WTC11 (cell line): ENCODE results near the gene ZCWPW2.

Experiments
- CREM ChIP-seq: sonication (generic); formaldehyde crosslinking; IDR thresholded peaks from 2 replicates; pipeline ENCODE4 v1.8.1; 2022; ENCODE audit warnings: mild to moderate bottlenecking, missing genetic modification reagents, moderate library complexity
- CTCF ChIP-seq: fragments of 200-600 bp; IDR thresholded peaks from 2 replicates; pipeline ENCODE4 v1.8.0; 2022; ENCODE audit warnings: antibody characterized with exemption
- E2F4 ChIP-seq: sonication (generic); formaldehyde crosslinking; IDR thresholded peaks from 2 replicates; pipeline ENCODE4 v1.8.1; 2022; ENCODE audit warnings: low read depth, mild to moderate bottlenecking, moderate library complexity, missing genetic modification reagents, borderline replicate concordance
- ELF4 ChIP-seq: sonication (generic); formaldehyde crosslinking; IDR thresholded peaks from 2 replicates; pipeline ENCODE4 v1.8.1; 2022; ENCODE audit warnings: low read depth, mild to moderate bottlenecking, moderate library complexity, missing genetic modification reagents
- JUN ChIP-seq: sonication (generic); formaldehyde crosslinking; IDR thresholded peaks from 2 replicates; pipeline ENCODE4 v1.8.0; 2023; ENCODE audit warnings: mild to moderate bottlenecking, missing genetic modification reagents
- NFYB ChIP-seq: sonication (generic); formaldehyde crosslinking; conservative IDR thresholded peaks from 2 replicates; pipeline ENCODE4 v1.8.0; 2022; ENCODE audit warnings: low read depth, missing genetic modification reagents
- SP1 ChIP-seq: sonication (generic); formaldehyde crosslinking; conservative IDR thresholded peaks from 2 replicates; pipeline ENCODE4 v1.8.1; 2022; ENCODE audit warnings: missing genetic modification reagents
- ZNF423 ChIP-seq: fragments of 250-450 bp; sonication (Bioruptor Pico); IDR thresholded peaks from 2 replicates; pipeline ENCODE4 v2.1.2; 2022; ENCODE audit warnings: mild to moderate bottlenecking, moderate library complexity
- ZNF671 ChIP-seq: fragments of 250-450 bp; sonication (Bioruptor Pico); IDR thresholded peaks from 2 replicates; pipeline ENCODE4 v1.8.0; 2021; ENCODE audit warnings: mild to moderate bottlenecking
- ZSCAN18 ChIP-seq: fragments of 250-450 bp; sonication (Bioruptor Pico); IDR thresholded peaks from 2 replicates; pipeline ENCODE4 v2.1.2; 2022; ENCODE audit warnings: mild to moderate bottlenecking, moderate library complexity
- TF ChIP-seq, protein P1 (sequence below): sonication (generic); formaldehyde crosslinking; IDR thresholded peaks from 2 replicates; pipeline ENCODE4 v1.8.1; 2023; ENCODE audit warnings: mild to moderate bottlenecking, missing genetic modification reagents
- TF ChIP-seq, protein P2 (sequence below): sonication (generic); formaldehyde crosslinking; conservative IDR thresholded peaks from 2 replicates; pipeline ENCODE4 v1.8.1; 2022; ENCODE audit warnings: mild to moderate bottlenecking, missing genetic modification reagents
- TF ChIP-seq, protein P3 (sequence below): sonication (generic); formaldehyde crosslinking; IDR thresholded peaks from 2 replicates; pipeline ENCODE4 v1.8.0; 2022; ENCODE audit warnings: mild to moderate bottlenecking, missing genetic modification reagents

DNA sequence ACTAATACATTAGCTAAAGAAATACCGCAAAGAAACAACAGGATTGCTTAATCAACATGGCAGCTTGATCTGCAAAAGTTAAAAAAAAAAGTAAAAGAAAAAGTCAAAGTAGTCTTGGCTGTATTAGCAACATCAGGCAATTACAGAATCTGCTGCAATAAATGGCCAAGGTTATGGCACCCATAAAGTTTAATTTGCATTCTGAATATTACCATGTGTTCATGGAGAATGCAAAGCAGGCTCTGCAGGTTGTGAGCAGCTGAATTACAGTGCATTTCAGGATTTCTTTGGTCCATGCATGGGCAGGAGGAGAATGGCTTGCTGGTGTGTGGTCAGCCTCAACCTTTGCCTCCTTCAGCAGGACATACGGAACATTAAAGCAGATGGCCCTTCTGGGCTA lies 199.2 kb downstream of the ZCWPW2 start:
- TF ChIP-seq CTCF, result no peak
- TF ChIP-seq ZNF671 (CRISPR knock-in tag), result no peak
- TF ChIP-seq, protein P1, sequence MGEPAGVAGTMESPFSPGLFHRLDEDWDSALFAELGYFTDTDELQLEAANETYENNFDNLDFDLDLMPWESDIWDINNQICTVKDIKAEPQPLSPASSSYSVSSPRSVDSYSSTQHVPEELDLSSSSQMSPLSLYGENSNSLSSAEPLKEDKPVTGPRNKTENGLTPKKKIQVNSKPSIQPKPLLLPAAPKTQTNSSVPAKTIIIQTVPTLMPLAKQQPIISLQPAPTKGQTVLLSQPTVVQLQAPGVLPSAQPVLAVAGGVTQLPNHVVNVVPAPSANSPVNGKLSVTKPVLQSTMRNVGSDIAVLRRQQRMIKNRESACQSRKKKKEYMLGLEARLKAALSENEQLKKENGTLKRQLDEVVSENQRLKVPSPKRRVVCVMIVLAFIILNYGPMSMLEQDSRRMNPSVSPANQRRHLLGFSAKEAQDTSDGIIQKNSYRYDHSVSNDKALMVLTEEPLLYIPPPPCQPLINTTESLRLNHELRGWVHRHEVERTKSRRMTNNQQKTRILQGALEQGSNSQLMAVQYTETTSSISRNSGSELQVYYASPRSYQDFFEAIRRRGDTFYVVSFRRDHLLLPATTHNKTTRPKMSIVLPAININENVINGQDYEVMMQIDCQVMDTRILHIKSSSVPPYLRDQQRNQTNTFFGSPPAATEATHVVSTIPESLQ (CRISPR knock-in tag), result no peak
- no peak for TF ChIP-seq SP1
- TF ChIP-seq, protein P2, sequence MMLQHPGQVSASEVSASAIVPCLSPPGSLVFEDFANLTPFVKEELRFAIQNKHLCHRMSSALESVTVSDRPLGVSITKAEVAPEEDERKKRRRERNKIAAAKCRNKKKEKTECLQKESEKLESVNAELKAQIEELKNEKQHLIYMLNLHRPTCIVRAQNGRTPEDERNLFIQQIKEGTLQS (CRISPR knock-in tag), result no peak
- TF ChIP-seq, protein P3, sequence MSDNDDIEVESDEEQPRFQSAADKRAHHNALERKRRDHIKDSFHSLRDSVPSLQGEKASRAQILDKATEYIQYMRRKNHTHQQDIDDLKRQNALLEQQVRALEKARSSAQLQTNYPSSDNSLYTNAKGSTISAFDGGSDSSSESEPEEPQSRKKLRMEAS, result no peak
- no peak for TF ChIP-seq E2F4 (CRISPR knock-in tag)
- no peak for TF ChIP-seq JUN
- no peak for TF ChIP-seq ZSCAN18 (CRISPR knock-in tag)
- TF ChIP-seq ZNF423 (CRISPR knock-in tag), result no peak
- TF ChIP-seq CREM (CRISPR knock-in tag), result no peak
- no peak for TF ChIP-seq ELF4 (CRISPR knock-in tag)
- TF ChIP-seq NFYB, result no peak
